Putamen (tissue), 1 donor: ENCODE data around the gene TGFBR3L.

Experiments
- DNase-seq: peaks from one replicate; pipeline ENCODE4 v3.0.0-alpha.2; 2016; ENCODE audit warnings: low spot score

Gene TGFBR3L

DNA sequence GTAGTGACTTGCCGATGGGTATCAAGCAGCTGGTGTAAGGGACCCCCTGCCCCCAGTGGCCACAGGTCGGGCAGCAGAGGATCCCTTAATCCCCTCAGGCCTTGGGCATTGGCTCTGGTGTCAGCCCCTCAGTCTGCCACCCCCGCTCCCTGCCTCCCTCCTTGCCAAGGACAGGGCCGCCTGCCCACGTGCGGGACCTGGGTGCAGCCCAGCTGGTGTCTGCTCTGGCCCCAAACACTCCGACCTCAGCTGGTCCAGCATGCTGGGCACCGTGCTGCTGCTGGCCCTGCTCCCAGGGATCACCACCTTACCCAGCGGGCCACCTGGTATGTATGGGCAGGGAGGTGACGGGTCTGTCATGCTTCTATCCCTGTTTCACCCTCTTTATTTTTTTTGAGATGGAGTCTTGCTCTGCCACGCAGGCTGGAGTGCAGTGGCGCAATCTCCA is at the start of gene TGFBR3L:
TGFBR3L (plus strand) TSS at position 233 of the 448 bp plus-strand sequence.
- DNase-seq: no peak

DNA sequence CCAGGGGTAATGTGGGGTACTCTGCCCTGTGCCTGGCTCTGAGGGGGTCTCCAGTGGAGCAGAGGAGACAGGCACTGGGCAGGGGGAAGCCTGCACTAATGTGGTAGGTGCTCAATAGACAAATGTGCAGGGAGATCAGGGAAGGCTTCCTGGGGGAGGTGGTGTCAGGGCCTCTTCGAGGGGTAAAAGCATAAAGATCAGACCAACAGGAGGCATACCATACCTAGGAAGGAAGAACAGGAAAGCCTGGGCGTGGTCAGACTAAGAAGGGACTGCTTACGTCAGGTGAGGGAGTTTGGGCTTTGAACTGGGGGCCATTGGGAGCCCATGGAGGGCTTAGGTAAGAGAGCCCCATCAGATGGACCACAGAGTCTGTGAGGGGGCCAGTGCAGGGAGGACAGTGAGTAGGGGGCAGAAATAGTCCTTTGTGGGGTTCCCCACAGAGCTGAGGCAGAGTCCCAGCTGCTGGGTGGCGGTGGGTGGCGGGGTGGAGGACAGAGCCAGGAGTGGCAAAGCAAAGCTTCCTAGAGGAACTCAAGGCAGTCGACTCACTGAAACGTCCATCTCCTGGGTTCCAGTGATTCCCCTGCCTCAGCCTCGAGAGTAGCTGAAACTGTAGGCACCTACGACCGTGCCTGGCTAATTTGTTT is 49.2 kb upstream of the TGFBR3L start:
- no peak for DNase-seq

DNA sequence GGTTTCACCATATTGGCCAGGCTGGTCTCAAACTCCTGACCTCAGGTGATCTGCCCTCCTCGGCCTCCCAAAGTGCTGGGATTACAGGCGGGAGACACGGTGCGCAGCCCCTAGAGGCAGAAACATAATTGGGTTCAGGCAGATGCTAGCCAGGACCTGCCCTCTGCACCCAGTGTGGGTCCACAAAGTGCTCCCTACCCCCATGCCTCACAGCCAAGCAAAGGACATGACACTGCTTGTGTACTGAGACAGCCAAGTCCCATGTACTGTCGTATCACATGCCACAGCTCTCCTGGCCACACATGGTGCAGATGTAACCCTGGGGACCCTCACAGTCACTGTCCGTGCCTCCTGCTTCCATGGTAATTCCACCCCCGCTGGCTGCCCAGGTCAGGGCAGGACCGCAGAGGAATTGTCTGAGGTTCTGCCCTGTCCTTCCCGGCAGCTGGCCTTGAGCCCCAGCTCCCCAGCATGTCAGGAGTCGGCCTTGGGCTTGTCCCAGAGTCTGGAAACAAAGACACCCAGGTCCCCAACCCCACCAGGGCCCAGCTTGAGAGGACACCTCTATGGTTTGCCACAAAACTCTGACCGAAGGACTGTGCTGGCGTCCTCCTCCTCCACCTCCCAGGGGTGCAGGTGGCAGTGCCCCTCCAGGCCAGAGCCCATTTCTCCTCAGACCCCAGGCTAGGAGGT is 48.1 kb upstream of the TGFBR3L start:
- DNase-seq: no peak

DNA sequence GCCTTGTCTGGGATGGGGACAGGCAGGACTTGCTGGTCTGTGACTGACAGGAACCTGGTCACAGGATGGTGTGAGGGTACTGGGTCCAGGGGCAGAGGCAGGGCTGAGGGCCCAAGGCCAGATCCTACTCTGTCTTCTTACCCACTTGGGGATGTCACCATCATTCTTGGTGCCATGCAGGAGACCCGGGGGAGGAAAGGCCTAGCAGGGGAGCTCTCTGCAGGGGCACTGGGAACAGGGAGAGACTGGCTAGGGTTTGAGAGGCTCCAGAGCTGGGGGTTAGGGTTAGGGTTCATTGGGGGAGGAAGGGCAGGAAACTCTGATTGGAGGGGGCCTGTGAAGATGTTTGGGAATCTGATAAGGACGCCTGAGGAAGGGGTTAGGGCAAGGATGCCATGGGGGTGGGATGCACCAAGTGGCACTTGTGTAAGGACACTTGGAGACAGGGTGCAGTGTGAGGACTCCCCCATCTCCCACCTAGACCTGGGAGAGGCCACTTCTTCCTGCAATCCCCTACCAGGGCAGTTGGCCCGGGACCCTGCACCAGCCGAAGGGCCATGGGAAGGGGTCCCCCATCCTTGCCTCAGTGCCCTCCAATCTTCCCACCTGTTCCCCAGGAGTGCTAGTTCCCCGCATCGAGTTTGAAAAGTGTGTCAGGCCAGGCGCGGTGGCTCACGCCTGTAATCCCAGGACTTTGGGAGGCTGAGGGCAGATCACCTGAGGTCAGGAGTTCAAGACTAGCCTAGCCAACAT is 47.4 kb upstream of the TGFBR3L start:
- no peak for DNase-seq

DNA sequence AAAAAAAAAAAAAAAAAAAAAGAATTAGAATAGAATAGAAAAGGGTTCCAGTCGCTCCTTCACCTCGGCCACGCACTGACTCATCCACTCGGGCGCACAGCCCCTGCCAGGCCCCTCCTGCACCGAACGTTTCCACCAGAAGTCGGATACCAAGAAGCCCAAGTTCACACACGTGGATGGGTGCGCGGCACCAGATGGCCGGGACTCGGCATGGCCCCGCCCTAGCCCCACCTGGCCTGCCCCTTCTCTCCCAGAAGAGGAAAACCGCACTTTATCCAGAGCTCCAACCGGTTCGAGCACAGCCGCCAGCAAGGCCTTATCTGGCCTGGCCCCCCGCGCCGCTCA is 46.3 kb upstream of the TGFBR3L start:
- no peak for DNase-seq

DNA sequence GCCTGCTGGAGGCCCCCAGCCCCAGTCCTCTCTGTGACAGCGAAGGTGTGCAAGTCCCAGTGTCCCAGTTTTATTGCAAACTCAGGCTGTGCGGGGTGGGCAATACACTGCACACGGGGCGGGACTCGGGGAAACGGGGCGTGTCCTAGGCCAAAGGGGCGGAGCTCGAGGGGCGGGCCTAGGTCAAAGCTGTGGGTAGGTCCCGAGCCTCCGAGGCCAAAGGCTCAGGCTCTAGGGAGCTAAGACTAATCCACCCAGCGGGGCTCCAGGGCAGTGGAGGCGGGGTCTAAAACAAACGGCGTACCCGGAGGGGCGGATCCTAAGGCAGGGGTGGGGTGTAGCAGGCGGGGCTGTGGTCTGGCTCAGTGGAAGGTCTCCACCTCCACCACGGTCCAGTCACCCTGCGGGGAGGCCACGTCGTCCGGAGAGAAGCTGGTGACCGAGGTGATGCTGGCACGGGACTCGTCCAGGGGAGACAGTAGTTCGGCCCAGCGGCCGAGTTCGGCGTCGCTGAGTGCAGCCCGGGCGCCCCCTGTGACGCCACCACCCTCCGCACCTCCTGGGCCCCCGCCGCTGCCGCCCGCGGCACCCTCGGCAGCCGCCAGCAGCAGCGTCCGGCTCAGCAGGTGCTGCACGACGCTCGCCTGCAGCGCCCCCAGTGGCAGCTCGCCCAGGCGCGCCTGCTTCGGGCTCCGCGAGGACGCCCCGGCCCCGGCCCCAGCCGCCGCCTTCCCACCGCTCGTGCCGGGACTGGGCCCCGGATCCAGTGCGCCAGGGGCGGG is 45.8 kb upstream of the TGFBR3L start:
- DNase-seq: peak; percentile 52

DNA sequence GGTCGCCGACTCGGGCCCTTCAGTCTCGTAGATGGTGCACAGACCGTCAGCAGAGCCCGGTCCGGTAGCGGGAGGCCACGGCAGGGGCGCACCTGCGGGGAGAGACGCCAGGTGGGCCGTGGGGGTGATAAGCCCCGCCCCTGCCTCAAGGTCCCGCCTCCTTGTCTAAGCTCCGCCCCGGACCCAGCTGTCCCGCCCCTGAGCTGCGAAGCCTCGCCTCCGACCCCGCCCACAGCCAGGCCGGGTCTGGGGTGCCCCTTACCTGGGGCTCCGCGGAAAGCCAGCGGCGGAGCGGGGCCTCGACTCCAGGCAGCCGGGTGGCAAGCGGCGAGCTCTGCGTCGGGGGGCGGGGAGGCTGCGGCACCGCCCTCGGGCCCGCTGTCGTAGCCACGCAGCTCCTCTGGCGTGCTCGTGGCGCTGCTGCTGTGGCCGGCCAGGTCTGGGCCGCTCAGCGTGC is 45.1 kb upstream of the TGFBR3L start:
- DNase-seq: no peak

DNA sequence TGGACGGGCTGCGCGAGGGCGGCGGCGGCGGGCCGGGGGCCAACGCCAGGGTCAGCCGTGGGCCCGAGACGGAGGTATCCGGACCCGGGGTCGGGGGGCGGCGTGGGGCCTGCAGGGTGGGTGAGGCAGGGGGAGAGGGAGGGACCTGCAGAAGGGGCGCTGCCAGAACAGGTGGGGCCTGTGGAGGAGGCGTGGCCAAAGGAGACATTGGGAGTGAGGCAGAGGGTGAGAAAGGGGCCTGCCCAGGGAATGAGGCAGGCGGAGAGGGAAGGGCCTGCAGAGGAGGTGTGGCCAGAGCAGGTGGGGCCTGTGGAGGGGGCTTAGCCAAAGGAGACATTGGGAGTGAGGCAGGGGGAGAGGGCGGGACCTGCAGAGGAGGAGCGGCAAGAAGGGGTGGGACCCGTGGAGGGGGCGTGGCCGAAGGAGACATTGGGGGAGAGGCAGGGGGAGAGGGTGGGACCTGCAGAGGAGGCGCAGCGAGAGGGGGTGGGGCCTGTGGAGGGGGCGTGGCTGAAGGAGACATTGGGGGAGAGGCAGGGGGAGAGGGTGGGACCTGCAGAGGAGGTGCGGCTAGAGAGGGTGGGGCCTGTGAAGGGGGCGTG is 44.6 kb upstream of the TGFBR3L start:
- no peak for DNase-seq

DNA sequence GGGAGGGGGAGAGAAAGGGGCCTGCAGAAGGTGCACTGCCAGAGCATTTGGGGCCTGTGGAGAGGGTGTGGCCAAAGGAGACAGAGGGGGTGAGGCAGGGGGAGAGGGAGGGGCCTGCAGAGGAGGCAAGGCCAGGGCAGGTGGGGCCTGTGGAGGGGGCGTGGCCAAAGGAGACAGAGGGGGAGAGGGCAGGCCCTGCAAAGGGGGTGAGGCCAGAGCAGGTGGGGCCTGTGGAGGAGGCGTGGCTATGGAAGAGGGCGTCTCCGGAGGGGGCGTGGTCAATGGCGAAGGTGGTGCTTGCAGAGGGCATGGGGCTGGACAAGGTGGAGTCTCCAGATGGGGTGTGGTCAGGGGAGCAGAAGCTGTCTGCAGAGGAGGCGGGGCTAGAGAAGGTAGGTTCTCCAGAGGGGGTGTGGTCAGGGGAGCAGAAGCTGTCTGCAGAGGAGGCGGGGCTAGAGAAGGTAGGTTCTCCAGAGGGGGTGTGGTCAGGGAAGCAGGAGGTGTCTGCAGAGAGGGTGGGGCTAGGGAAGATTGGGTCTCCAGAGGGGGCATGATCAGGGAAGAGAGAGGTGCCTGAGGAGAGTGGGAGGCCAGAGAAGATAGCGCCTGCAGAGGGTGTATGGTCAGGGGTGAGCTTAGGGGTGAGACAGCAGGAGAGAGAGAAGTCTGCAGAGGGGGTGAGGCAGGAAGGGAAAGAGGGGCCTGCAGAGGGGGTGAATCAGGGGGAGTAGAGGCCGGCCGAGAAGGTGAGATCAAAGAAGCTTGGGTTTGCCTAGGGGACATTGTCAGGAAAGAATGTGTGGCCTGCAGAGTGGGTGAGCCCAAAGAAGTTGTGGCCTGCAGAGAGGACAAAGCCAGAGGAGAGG is 43.8 kb upstream of the TGFBR3L start:
- DNase-seq: no peak

DNA sequence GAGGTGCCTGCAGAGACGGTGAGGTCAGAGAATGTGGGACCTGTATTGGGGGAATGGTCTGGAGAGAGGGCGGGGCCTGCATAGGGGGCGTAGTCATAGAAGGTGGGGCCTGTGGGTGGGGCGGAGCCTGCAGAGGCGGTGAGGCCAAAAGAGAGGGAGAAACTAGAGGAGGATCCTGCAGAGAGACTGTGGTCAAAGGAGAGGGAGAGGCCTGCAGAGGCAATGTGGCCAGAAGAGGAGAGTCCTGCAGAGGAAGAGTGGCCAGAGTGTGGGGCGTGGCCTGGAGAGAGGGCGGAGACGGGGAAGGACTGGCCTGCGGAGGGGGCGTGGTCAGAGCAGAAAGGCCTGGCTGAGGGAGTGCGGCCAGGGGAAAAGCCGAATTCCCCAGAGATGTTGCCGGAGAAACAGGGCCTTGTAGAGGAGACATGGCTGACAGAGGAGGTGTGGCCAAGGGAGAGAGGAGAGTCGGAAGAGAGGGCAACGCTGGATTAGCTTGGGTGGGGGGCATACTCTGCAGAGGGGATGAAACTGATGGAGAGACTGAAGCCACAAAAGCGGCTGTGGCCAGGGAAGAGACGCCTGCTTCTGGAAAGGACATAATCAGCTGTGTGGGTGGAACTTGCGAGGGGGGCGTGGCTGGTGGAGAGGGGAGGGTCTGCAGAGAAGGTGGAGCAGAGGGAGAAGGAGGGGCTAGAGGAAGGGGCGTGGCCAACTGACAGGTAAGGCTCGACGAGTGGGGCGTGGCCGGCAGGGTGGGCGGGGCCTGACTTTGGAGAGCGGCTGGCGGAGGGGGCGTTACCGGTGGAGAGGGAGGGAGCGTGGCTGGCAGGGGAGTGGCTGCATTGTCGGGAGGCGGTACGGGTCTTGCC is 43.0 kb upstream of the TGFBR3L start:
- DNase-seq: no peak

DNA sequence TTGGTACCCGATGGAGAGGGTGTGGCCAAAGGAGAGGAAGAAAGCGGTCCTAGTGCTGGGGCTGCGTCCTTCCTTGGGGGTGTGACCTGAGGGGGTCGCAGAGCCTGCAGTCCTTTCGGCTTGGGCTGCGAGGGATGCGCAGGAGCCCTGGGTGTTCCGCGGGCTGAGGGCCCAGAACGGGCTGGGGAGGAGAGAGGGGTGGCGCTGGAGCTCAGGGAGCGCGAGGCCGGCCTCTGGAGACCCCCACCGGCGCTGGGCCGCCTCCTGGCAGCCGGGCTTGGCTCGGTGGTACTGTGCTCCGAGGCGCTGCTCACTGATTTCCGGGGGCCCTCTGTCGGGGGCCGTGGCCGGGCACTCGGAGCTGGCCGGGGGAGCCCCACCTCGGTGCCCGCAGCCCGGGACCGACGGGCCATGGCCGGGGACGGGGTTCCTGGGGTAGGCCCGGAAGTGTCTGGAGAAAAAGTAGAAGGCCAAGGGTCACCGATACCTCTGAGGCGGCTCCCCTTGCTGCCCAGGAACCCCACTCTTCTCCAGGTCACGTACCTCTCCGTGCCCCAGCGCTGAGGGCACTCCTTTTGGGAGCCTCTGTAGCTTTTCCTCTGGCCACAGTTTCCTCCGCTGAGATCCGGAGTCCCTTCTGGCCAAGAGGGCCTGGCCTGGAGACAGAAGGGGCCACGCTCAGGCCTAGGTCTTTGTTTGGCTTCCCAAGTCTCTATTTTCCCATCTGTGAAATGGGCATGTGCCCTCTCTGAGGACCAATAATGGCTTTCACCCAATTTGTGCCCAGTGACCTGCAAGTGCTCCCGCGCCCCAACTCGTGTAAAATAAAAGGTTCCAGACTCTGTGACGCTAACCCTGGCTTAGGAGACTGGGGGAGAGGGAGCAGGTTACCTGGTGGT is 42.1 kb upstream of the TGFBR3L start:
- DNase-seq: no peak

DNA sequence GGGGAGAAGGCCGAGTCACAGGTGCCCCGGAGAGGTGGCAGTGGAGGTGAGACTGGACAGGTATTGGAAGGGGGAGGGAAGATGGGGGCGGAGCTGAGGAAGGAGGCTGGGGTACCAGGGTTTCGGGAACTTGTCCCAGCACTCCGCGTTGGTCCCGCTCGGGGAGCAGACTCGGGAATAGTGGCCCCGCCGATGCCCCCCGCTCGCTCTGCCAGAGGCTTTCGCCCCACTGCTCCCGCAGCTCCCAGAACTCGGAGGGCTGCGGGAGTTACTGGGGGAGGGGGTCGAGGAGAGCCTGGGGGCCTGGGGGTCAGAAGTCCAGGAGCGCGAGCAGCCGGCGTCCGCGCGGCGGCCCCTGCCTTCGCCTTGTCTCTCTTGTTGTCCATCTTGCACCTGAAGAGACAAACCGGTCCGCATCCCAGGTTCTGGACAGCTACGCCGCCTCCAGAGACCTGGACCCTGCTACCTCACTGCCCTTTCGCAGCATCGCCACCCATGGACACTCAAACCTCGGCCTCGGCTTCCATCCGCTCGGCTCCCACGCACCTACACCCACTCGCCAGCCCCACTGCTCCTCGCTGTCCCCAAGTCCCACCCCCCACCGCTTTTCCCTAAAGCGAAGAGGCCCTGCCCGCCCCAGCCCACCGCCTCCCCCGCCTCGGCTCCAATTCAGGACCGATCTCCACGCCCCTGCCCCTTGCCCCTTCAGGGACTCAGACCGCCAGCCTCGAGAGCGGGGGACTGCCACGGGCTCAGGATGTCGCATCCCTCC is 41.1 kb upstream of the TGFBR3L start:
- DNase-seq: no peak

DNA sequence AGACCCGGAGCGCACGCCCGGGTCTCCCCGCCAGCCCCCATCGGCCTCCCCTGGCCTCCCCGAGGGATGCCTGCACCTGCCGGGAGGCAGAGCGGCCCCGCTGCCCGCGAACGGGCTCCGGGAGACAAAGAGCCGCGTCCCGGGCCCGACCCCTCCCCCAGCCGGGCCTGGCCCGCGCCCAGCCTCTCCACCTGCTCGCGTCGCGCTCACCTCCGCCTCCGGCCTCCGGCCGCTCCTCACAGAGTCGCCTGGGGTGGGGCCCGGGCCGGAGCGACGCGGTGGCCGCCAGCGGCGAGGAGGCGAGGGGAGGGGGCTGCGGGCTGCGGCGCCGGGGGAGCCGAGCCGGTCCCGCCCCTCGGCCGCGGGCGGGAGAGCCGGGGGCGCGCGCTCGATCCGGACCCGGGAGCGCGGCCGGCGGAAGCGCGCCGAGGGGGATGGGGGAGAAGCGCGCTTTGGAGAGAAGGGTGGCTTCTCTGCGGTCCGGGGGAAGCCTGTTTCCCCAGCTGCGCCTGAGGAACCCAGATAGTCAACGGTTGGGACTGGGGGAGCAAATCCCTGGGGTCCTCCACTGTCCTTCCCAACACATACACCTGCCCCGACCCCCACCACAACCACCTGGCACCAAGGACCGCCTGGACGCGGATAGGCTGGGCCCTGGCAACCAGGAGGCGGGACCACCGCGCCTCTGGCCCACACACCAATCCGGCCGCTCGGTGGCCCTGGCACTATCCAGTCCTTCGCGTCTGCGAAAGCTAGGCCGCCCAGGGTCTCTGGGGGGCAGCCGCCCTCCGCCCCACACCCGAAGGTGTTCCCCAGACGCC is 40.3 kb upstream of the TGFBR3L start, which contains the start of gene PRR36:
PRR36 (minus strand) TSS at position 315 of the 821 bp plus-strand sequence. CDS start 701 bp downstream, outside the sequence.
- DNase-seq: no peak

DNA sequence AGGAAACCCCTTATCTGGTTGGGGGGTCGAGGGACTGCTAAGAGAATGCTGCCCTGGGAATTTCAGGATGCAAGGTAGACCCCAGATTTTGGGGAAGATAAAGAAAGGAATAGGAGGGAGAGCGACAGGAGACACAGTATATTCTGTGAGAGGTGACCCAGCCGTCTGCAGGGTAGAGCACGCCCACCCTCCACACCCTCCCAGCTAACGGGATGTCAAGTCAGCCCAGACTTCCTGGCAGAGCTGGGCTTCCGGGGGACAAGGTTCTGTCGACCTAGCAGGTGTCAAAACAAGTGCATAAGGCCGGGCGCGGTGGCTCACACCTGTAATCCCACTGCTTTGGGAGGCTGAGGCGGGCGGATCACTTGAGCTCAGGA is 39.7 kb upstream of the TGFBR3L start:
- DNase-seq: no peak

DNA sequence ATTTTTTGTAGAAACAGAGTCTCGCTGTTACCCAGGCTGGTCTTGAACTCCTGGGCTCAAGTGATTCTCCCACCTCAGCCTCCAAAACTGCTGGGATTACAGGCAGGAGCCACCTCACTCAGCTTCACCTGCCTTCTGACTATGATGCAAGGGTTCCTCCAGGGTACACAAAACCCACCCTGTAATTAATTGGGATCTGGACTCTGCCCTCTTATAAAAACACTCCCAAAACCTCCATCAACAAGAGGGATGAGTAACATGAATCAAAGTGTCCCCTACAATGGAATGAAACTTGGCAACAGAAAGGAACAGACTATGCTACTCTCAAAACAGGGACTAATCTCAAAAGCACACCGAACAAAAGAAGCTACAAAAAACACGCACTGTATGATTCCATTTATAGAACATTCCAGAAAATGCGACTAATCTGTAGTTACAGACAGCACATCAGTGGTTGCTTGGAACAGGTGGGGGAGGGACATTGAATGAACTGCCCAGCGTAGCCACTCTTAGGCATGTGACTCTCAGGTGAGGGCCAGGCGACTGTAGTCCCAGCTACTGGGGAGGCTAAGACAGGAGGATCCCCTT is 37.3 kb upstream of the TGFBR3L start:
- DNase-seq: no peak

DNA sequence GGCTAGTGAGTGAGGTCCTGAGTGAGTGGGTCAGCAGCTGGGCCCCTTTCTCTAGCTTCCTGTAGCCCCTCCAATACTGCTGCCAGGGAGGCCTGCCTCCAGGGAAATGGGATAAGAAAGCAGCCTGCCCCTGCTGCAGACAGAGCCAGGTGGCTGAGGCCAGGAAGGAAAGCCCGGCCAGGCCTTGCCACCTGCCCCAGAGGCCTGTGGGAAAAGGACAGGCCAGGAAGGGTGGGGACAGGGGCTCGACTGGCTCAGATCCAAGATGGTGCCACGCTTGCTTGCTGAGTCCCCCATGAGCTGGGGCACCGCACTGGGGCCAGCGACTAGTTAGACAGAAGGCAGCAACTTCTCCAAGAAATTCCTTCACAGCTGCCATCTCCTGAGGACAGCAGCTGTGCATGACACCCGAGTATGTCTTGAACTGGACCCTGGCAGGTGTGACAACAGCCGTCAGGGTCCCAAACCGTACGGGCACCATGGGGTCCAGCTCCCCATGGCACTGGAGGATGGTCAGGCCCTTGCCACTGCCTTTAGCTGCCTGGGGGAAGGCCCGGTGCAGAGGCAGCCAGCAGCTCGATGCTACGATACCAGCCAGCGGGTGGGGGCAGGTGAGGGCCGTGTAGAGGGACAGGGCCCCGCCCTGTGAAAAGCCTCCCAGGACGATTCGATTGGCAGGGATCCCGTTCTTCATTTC is 35.4 kb upstream of the TGFBR3L start:
- DNase-seq: no peak
